Measurements from ENCODE around the gene PHF11. TPM values are rescaled to one million over a fixed set of nuclear protein-coding genes. Genes with fewer than 3 reads are reported as not detected.

PHF11 gene
- polyA plus RNA-seq, 1 of the 3 experiments (the other 2 are of a cell fraction), result 3.0 TPM

DNA sequence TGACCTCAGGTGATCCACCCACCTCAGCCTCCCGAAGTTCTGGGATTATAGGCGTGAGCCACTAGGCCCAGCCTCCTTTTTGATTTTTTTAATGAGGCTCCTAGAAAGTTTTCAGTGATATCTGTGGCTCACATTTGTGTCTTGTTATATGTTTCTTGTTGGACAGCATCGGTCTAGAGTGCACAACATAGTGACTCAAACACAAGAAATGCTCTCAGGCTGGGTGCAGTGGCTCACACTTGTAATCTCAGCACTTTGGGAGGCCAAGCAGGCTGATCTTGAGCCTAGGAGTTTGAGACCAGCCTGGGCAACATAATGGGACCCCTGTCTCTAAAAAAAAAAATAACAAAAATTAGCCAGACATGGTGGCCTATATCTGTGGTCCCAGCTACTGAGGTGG, 8.2 kb downstream of the PHF11 start (continued):
- TF ChIP-seq, protein P1, sequence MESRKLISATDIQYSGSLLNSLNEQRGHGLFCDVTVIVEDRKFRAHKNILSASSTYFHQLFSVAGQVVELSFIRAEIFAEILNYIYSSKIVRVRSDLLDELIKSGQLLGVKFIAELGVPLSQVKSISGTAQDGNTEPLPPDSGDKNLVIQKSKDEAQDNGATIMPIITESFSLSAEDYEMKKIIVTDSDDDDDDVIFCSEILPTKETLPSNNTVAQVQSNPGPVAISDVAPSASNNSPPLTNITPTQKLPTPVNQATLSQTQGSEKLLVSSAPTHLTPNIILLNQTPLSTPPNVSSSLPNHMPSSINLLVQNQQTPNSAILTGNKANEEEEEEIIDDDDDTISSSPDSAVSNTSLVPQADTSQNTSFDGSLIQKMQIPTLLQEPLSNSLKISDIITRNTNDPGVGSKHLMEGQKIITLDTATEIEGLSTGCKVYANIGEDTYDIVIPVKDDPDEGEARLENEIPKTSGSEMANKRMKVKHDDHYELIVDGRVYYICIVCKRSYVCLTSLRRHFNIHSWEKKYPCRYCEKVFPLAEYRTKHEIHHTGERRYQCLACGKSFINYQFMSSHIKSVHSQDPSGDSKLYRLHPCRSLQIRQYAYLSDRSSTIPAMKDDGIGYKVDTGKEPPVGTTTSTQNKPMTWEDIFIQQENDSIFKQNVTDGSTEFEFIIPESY (IDR thresholded peaks at IDR 0.05; ENCODE audit: borderline replicate concordance, low read depth), result no peak
- TF ChIP-seq RAD21 (IDR thresholded peaks at IDR 0.05; ENCODE audit: low read length) (no peak), RFX5 (IDR thresholded peaks at IDR 0.05; ENCODE audit: low read length) (no peak), NFIC (IDR thresholded peaks at IDR 0.05; ENCODE audit: borderline replicate concordance) (no peak), ELF1 (IDR thresholded peaks at IDR 0.05) (no peak), FOXJ3 (CRISPR knock-in tag; IDR thresholded peaks at IDR 0.05) (no peak)

DNA sequence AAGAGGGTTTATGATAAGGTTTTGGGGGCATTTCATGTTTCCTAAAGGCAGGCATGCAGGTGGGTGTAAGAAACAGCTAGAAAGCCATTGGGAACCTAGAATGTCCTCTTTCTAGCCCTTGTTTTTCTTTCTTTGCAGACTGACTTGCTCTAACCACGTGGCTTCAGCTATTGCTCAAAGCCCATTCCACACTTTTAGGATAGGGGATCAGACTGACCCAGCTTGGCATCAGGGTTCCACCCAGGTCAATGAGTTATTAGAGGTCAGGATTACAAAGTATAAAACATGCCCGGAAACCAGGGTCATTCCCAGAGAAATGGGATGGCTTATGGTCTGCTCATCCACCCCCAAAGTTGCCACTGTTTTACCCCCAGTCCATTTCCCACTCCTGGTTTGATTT, 16.8 kb downstream of the PHF11 start:
- Histone ChIP-seq H4K20me1 (ENCODE audit: insufficient read depth) (no peaks in the 10 kb centered on the region), H3K4me2 (no peak overlapping the region), H3K79me2 (ENCODE audit: insufficient read depth) (no peaks in the 10 kb centered on the region), H2AFZ (ENCODE audit: low read depth) (no peak overlapping the region), H3K9me3 (no peaks in the 10 kb centered on the region), H3K9me2 (no peaks in the 10 kb centered on the region), H3K27me3 (ENCODE audit: insufficient read depth) (no peaks in the 10 kb centered on the region), H3K36me3 (replicated peaks in 1 of 2; ENCODE audit: control insufficient read depth in 1 of 2, insufficient read depth in 2 of 2, low read length in 1 of 2) (no peaks in the 10 kb centered on the region), H3K9ac (no peak overlapping the region), H3K4me1 (ENCODE audit: control insufficient read depth in 1 of 2, insufficient read depth in 2 of 2, low read depth in 1 of 2, low read length in 1 of 2) (no peaks in the 10 kb centered on the region), H3F3A (replicated peaks; ENCODE audit: insufficient read depth) (no peaks in the 10 kb centered on the region), H3K4me3 (ENCODE audit: low read depth in 2 of 2, low read length in 1 of 2) (no peak overlapping the region), H3K27ac (ENCODE audit: low read depth in 2 of 2, low read length in 1 of 2) (no peak overlapping the region)
- CTCF ChIA-PET, result no interaction called here
- POLR2A ChIA-PET, result no interaction called here
- TF ChIP-seq EP300 (IDR thresholded peaks at IDR 0.05; ENCODE audit: borderline replicate concordance in 1 of 2, low read depth in 1 of 2, low read length in 1 of 2) (no peak), ELF1 (IDR thresholded peaks at IDR 0.05) (no peak), GABPA (IDR thresholded peaks at IDR 0.05; ENCODE audit: low read depth) (no peak)
- TF ChIP-seq, protein P2, sequence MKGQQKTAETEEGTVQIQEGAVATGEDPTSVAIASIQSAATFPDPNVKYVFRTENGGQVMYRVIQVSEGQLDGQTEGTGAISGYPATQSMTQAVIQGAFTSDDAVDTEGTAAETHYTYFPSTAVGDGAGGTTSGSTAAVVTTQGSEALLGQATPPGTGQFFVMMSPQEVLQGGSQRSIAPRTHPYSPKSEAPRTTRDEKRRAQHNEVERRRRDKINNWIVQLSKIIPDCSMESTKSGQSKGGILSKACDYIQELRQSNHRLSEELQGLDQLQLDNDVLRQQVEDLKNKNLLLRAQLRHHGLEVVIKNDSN (IDR thresholded peaks at IDR 0.05; ENCODE audit: borderline replicate concordance, low read depth), result no peak
- WGBS (ENCODE audit: low lambda C conversion rate), result 65% methylated on average over 2 of the region's 2 CpGs
- DNase-seq, result no peak

DNA sequence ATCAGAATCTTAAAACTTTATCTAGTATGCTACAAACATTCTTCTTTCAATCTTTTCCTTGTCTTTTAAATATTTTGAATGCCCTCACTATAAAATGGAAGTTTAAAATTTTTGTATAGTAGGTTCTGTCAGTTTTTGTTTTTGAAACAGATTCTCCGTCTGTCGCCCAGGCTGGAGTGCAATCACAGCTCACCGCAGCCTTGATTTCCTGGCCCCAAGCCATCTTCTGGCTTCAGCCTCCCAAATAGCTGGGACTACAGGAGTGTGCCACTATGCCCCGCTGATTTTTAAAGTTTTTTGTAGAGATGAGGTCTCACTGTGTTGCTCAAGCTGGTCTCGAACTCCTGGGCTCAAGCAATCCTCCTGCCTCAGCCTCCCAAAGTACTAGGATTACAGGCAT, 20.7 kb downstream of the PHF11 start:
- Histone ChIP-seq H3K79me2 (ENCODE audit: insufficient read depth) (no peaks in the 10 kb centered on the region), H3K9me3 (no peaks in the 10 kb centered on the region), H3K36me3 (replicated peaks in 1 of 2; ENCODE audit: control insufficient read depth in 1 of 2, insufficient read depth in 2 of 2, low read length in 1 of 2) (no peaks in the 10 kb centered on the region), H3K27me3 (ENCODE audit: insufficient read depth) (no peaks in the 10 kb centered on the region), H3K27ac (ENCODE audit: low read depth in 2 of 2, low read length in 1 of 2) (no peak overlapping the region), H3K9me2 (no peaks in the 10 kb centered on the region), H3K4me3 (ENCODE audit: low read depth in 2 of 2, low read length in 1 of 2) (no peak overlapping the region), H2AFZ (ENCODE audit: low read depth) (no peak overlapping the region), H4K20me1 (ENCODE audit: insufficient read depth) (no peaks in the 10 kb centered on the region), H3K9ac (no peak overlapping the region), H3K4me1 (ENCODE audit: control insufficient read depth in 1 of 2, insufficient read depth in 2 of 2, low read depth in 1 of 2, low read length in 1 of 2) (no peaks in the 10 kb centered on the region), H3K4me2 (no peak overlapping the region), H3F3A (replicated peaks; ENCODE audit: insufficient read depth) (no peaks in the 10 kb centered on the region)
- no peak for DNase-seq
- TF ChIP-seq SIN3A (IDR thresholded peaks at IDR 0.05; ENCODE audit: borderline replicate concordance, low read depth, low read length), result no peak
- no peak for TF ChIP-seq TAF1 (IDR thresholded peaks at IDR 0.05; ENCODE audit: borderline replicate concordance, low read depth, low read length)
- TF ChIP-seq, protein P3, sequence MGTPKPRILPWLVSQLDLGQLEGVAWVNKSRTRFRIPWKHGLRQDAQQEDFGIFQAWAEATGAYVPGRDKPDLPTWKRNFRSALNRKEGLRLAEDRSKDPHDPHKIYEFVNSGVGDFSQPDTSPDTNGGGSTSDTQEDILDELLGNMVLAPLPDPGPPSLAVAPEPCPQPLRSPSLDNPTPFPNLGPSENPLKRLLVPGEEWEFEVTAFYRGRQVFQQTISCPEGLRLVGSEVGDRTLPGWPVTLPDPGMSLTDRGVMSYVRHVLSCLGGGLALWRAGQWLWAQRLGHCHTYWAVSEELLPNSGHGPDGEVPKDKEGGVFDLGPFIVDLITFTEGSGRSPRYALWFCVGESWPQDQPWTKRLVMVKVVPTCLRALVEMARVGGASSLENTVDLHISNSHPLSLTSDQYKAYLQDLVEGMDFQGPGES (IDR thresholded peaks at IDR 0.05; ENCODE audit: low read depth, low read length), result no peak
- no peak for TF ChIP-seq CHD2 (IDR thresholded peaks at IDR 0.05; ENCODE audit: low read length, partially characterized antibody)
- TF ChIP-seq, protein P4, sequence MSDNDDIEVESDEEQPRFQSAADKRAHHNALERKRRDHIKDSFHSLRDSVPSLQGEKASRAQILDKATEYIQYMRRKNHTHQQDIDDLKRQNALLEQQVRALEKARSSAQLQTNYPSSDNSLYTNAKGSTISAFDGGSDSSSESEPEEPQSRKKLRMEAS (IDR thresholded peaks at IDR 0.05; ENCODE audit: low read depth), result no peak
- TF ChIP-seq, protein P5, sequence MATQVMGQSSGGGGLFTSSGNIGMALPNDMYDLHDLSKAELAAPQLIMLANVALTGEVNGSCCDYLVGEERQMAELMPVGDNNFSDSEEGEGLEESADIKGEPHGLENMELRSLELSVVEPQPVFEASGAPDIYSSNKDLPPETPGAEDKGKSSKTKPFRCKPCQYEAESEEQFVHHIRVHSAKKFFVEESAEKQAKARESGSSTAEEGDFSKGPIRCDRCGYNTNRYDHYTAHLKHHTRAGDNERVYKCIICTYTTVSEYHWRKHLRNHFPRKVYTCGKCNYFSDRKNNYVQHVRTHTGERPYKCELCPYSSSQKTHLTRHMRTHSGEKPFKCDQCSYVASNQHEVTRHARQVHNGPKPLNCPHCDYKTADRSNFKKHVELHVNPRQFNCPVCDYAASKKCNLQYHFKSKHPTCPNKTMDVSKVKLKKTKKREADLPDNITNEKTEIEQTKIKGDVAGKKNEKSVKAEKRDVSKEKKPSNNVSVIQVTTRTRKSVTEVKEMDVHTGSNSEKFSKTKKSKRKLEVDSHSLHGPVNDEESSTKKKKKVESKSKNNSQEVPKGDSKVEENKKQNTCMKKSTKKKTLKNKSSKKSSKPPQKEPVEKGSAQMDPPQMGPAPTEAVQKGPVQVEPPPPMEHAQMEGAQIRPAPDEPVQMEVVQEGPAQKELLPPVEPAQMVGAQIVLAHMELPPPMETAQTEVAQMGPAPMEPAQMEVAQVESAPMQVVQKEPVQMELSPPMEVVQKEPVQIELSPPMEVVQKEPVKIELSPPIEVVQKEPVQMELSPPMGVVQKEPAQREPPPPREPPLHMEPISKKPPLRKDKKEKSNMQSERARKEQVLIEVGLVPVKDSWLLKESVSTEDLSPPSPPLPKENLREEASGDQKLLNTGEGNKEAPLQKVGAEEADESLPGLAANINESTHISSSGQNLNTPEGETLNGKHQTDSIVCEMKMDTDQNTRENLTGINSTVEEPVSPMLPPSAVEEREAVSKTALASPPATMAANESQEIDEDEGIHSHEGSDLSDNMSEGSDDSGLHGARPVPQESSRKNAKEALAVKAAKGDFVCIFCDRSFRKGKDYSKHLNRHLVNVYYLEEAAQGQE (IDR thresholded peaks at IDR 0.05; ENCODE audit: low read depth, low read length), result no peak
- no peak for TF ChIP-seq TCF12 (IDR thresholded peaks at IDR 0.05)
- TF ChIP-seq GABPA (IDR thresholded peaks at IDR 0.05; ENCODE audit: low read depth), result no peak
- TF ChIP-seq EP300 (IDR thresholded peaks at IDR 0.05; ENCODE audit: borderline replicate concordance in 1 of 2, low read depth in 1 of 2, low read length in 1 of 2), result no peak
- no peak for TF ChIP-seq JUND (IDR thresholded peaks at IDR 0.05)
- 97% methylated on average over 5 of the region's 5 CpGs for WGBS (ENCODE audit: low lambda C conversion rate)
- CTCF ChIA-PET, result interaction anchor here (0.7 to 1.3 kb wide), 4 partner anchors 9 to 1383 kb away, joined by 3 to 4 read pairs (median 3); no protein-coding TSS in a partner anchor
- POLR2A ChIA-PET, result no interaction called here
